NCI-H1092 treated with DMSO at 0.1 percent for 48 hours (cell line): ENCODE data around the gene GNAQ.

Experiments used
- DNase-seq: peaks from one replicate; lab custom pipeline; 2025; lab: John Stamatoyannopoulos, UW

GNAQ gene

GRCh38 chr9:77944556-77945243 is 86.9 kb downstream of the GNAQ start:
- no peak for DNase-seq

GRCh38 chr9:77943057-77943456 is 88.6 kb downstream of the GNAQ start:
- DNase-seq, result no peak

GRCh38 chr9:77939149-77939668 is 92.4 kb downstream of the GNAQ start:
- no peak for DNase-seq

GRCh38 chr9:77938163-77938562 is 93.4 kb downstream of the GNAQ start:
- no peak for DNase-seq

- DNase-seq, result no peak
Observed at GRCh38 chr9:77935974-77936373, 95.6 kb downstream of the GNAQ start.

GRCh38 chr9:77935211-77935610 is 96.4 kb downstream of the GNAQ start:
- DNase-seq, result no peak

- DNase-seq, result no peak
Observed at GRCh38 chr9:77933976-77934375, 97.6 kb downstream of the GNAQ start.

GRCh38 chr9:77933019-77933418 is 98.6 kb downstream of the GNAQ start:
- no peak for DNase-seq

GRCh38 chr9:77929942-77930341 is 101.7 kb downstream of the GNAQ start:
- DNase-seq, result no peak

GRCh38 chr9:77927265-77927664 is 104.3 kb downstream of the GNAQ start:
- DNase-seq, result no peak

GRCh38 chr9:77926371-77926878 is 105.2 kb downstream of the GNAQ start:
- DNase-seq, result no peak

GRCh38 chr9:77922591-77922990 is 109.0 kb downstream of the GNAQ start:
- DNase-seq, result no peak

- no peak for DNase-seq
Observed at GRCh38 chr9:77917800-77918199, 113.8 kb downstream of the GNAQ start.

GRCh38 chr9:77916820-77917219 is 114.8 kb downstream of the GNAQ start:
- no peak for DNase-seq

- DNase-seq, result no peak
Observed at GRCh38 chr9:77916410-77916819, 115.2 kb downstream of the GNAQ start.

- DNase-seq, result no peak
Observed at GRCh38 chr9:77915744-77916143, 115.9 kb downstream of the GNAQ start.

GRCh38 chr9:77912895-77913693 is 118.5 kb downstream of the GNAQ start:
- DNase-seq, result no peak

GRCh38 chr9:77911928-77912327 is 119.7 kb downstream of the GNAQ start:
- DNase-seq, result no peak

- no peak for DNase-seq
Observed at GRCh38 chr9:77910194-77910621, 121.4 kb downstream of the GNAQ start.

GRCh38 chr9:77909306-77909705 is 122.3 kb downstream of the GNAQ start:
- DNase-seq, result no peak

GRCh38 chr9:77908293-77908692 is 123.3 kb downstream of the GNAQ start:
- DNase-seq, result no peak

- no peak for DNase-seq
Observed at GRCh38 chr9:77907585-77907984, 124.0 kb downstream of the GNAQ start.

- DNase-seq, result no peak
Observed at GRCh38 chr9:77906991-77907390, 124.6 kb downstream of the GNAQ start.
